ENCODE data around the gene RIT2. TPM values are rescaled to one million over a fixed set of nuclear protein-coding genes. Genes with fewer than 3 reads are reported as not detected.

The RIT2 gene
- total and polyA plus RNA-seq, 8 donors, result 0.12 TPM; not detected in 7

GRCh38 chr18:42925036-42925435 is 190.4 kb downstream of the RIT2 start:
- no peaks in the 10 kb centered on the region for H3K36me3 ChIP-seq
- no peak overlapping the region for H3K27ac ChIP-seq
- DNase-seq (no peak), FAIRE-seq (no peak), ATAC-seq (no peak)
- intact Hi-C loops (cut with DNase I), result no loop called here
- no peak overlapping the region for H3K4me3 ChIP-seq
- no peaks in the 10 kb centered on the region for H3K9me3 ChIP-seq
- 52 to 63% methylated on average over 2 of the region's 2 CpGs for WGBS, 2 donors
- H3K27me3 ChIP-seq, result no peaks in the 10 kb centered on the region
- no peaks in the 10 kb centered on the region for H3K4me1 ChIP-seq
- TF ChIP-seq, protein P1, sequence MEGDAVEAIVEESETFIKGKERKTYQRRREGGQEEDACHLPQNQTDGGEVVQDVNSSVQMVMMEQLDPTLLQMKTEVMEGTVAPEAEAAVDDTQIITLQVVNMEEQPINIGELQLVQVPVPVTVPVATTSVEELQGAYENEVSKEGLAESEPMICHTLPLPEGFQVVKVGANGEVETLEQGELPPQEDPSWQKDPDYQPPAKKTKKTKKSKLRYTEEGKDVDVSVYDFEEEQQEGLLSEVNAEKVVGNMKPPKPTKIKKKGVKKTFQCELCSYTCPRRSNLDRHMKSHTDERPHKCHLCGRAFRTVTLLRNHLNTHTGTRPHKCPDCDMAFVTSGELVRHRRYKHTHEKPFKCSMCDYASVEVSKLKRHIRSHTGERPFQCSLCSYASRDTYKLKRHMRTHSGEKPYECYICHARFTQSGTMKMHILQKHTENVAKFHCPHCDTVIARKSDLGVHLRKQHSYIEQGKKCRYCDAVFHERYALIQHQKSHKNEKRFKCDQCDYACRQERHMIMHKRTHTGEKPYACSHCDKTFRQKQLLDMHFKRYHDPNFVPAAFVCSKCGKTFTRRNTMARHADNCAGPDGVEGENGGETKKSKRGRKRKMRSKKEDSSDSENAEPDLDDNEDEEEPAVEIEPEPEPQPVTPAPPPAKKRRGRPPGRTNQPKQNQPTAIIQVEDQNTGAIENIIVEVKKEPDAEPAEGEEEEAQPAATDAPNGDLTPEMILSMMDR (IDR thresholded peaks at IDR 0.05), result no peak

DNA sequence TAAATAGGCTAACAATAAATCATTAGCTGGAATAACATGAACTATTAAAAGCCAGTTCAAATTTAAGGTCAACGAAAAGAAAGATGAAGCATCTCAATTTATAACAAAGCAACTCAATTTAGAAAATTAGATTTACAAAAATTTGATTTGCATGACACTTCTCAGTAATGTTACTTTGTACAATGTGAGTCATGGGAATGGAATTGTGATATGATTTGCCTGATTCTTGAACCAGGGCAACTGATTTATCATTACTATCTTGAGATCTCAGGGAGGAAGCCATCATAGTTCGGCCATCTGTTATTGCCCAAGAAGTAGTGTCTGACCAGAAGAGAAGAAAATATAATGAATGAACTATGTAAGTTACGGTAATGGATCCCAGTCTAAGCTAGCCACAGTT is 193.1 kb downstream of the RIT2 start:
- H3K4me1 ChIP-seq, result no peaks in the 10 kb centered on the region
- TF ChIP-seq, protein P1 (IDR thresholded peaks at IDR 0.05), result no peak
- no peaks in the 10 kb centered on the region for H3K36me3 ChIP-seq
- H3K27me3 ChIP-seq, result no peaks in the 10 kb centered on the region
- no peaks in the 10 kb centered on the region for H3K9me3 ChIP-seq
- no peak for FAIRE-seq
- no peak overlapping the region for H3K27ac ChIP-seq
- 59 to 68% methylated on average over 3 of the region's 3 CpGs for WGBS, 2 donors
- H3K4me3 ChIP-seq, result no peak overlapping the region
- ATAC-seq, result no peak
- DNase-seq, result no peak
- intact Hi-C loops (cut with DNase I), result no loop called here

DNA sequence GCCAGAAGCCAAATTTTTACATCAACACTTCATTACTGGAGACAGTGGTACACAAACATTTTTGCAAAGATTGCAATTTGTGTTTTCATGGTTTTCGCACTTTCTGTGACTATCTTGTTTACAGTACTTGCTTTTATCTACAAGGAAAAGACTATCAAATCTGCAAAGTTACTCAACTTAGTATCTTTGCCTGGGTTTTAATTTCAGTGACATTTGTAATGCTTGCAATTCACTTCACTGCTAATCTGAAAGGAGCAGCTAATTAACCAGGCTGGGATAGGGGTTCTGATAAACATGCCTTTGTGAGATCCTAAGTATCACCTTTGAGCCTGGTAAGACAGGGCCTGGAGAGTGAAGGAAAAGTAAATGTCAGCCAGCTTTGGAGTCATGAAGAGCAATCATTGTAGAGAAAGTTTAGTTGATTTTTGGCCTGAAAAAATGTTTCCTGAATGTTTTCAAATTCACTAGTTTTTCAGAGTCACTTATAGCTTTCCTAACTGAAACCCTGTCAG is 194.2 kb downstream of the RIT2 start:
- no peak for FAIRE-seq
- Histone ChIP-seq H3K4me1 (no peaks in the 10 kb centered on the region), H3K4me3 (no peak overlapping the region), H3K36me3 (no peaks in the 10 kb centered on the region), H3K27me3 (no peaks in the 10 kb centered on the region), H3K27ac (no peak overlapping the region), H3K9me3 (no peaks in the 10 kb centered on the region)
- TF ChIP-seq, protein P1 (IDR thresholded peaks at IDR 0.05), result no peak
- DNase-seq, result no peak
- 35 to 55% methylated on average over 1 of the region's 1 CpG for WGBS, 2 donors
- no peak for ATAC-seq
- intact Hi-C loops (cut with DNase I), result no loop called here

- no peaks in the 10 kb centered on the region for H3K36me3 ChIP-seq
- H3K4me3 ChIP-seq, result no peak overlapping the region
- DNase-seq, result no peak
- no peaks in the 10 kb centered on the region for H3K4me1 ChIP-seq
- intact Hi-C loops (cut with DNase I), result no loop called here
- ATAC-seq, result no peak
- 9 to 16% methylated on average over 1 of the region's 1 CpG for WGBS, 2 donors
- no peaks in the 10 kb centered on the region for H3K9me3 ChIP-seq
- TF ChIP-seq, protein P1 (IDR thresholded peaks at IDR 0.05), result no peak
- no peak for FAIRE-seq
- no peaks in the 10 kb centered on the region for H3K27me3 ChIP-seq
- no peak overlapping the region for H3K27ac ChIP-seq
Observed at GRCh38 chr18:42920621-42921020, 194.9 kb downstream of the RIT2 start.

DNA sequence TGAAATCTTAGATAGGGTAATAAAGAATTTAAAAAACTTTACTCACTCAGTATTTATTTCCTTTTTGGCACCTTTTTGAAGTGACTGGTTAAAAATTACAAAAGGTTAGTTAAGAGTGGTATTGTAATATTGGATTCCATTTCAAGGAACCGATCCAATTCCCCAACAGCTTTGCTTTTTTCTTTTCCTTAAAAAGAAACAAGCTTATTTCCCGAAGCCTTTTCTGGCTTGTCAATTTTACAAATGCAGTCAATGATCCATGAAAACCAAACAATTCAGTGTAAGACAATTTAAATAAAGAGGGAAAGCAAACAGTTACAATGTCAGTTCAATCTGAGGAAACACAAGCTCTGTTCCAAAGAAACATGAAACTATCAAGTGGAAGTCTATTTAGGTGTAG is 200.2 kb downstream of the RIT2 start:
- H3K9me3 ChIP-seq, result no peaks in the 10 kb centered on the region
- no peaks in the 10 kb centered on the region for H3K27me3 ChIP-seq
- TF ChIP-seq, protein P1 (IDR thresholded peaks at IDR 0.05), result no peak
- intact Hi-C loops (cut with DNase I), result no loop called here
- no peak overlapping the region for H3K27ac ChIP-seq
- DNase-seq (no peak), ATAC-seq (peak in 2 of 4 donors; percentile 44 to 52), FAIRE-seq (no peak)
- no peak overlapping the region for H3K4me3 ChIP-seq
- 10% methylated on average over 2 of the region's 2 CpGs for WGBS, 2 donors
- no peaks in the 10 kb centered on the region for H3K36me3 ChIP-seq
- H3K4me1 ChIP-seq, result no peaks in the 10 kb centered on the region
